Measurements from ENCODE around the gene C2orf72. TPM values are rescaled to one million over a fixed set of nuclear protein-coding genes. Genes with fewer than 3 reads are reported as not detected.

Gene C2orf72
- total RNA-seq, 2 donors from 2014 or later, result 0.14 TPM; not detected in 1

GRCh38 chr2:231037731-231038482 is 584 bp downstream of the C2orf72 start:
- H3K4me3 ChIP-seq, result peak overlapping the region; percentile 48
- H3K27ac ChIP-seq, result no peak overlapping the region
- ATAC-seq (ENCODE audit: insufficient number of reproducible peaks, low FRiP score, low read depth) (no peak), DNase-seq (ENCODE audit: low spot score) (no peak)
- H3K36me3 ChIP-seq, result no peaks in the 10 kb centered on the region
- no peaks in the 10 kb centered on the region for H3K4me1 ChIP-seq (ENCODE audit: control insufficient read depth in 1 of 2, low read depth in 2 of 2)
- H3K9me3 ChIP-seq, result no peaks in the 10 kb centered on the region
- TF ChIP-seq CTCF (IDR thresholded peaks at IDR 0.05), result no peak
- H3K27me3 ChIP-seq (replicated peaks; ENCODE audit: insufficient read depth), result peaks cover 10% of the 10 kb centered on the region

- no peak for ATAC-seq (ENCODE audit: insufficient number of reproducible peaks, low FRiP score, low read depth)
- Histone ChIP-seq H3K4me3 (no peak overlapping the region), H3K4me1 (ENCODE audit: control insufficient read depth in 1 of 2, low read depth in 2 of 2) (no peaks in the 10 kb centered on the region), H3K36me3 (no peaks in the 10 kb centered on the region), H3K27ac (no peak overlapping the region), H3K27me3 (replicated peaks; ENCODE audit: insufficient read depth) (peaks cover 10% of the 10 kb centered on the region), H3K9me3 (no peaks in the 10 kb centered on the region)
- no peak for DNase-seq (ENCODE audit: low spot score)
- no peak for TF ChIP-seq CTCF (IDR thresholded peaks at IDR 0.05)
These were observed 1.4 kb downstream of the C2orf72 start for GRCh38 chr2:231038483-231039293.

GRCh38 chr2:231039294-231039664 is 2.0 kb downstream of the C2orf72 start:
- no peak for ATAC-seq (ENCODE audit: insufficient number of reproducible peaks, low FRiP score, low read depth)
- H3K36me3 ChIP-seq, result no peaks in the 10 kb centered on the region
- H3K27me3 ChIP-seq (replicated peaks; ENCODE audit: insufficient read depth), result peaks cover 10% of the 10 kb centered on the region
- no peak overlapping the region for H3K4me3 ChIP-seq
- DNase-seq (ENCODE audit: low spot score), result no peak
- no peaks in the 10 kb centered on the region for H3K9me3 ChIP-seq
- H3K27ac ChIP-seq, result no peak overlapping the region
- TF ChIP-seq CTCF (IDR thresholded peaks at IDR 0.05), result no peak
- no peaks in the 10 kb centered on the region for H3K4me1 ChIP-seq (ENCODE audit: control insufficient read depth in 1 of 2, low read depth in 2 of 2)

- ATAC-seq (ENCODE audit: insufficient number of reproducible peaks, low FRiP score, low read depth) (no peak), DNase-seq (ENCODE audit: low spot score) (no peak)
- H3K9me3 ChIP-seq, result no peaks in the 10 kb centered on the region
- TF ChIP-seq CTCF (IDR thresholded peaks at IDR 0.05), result no peak
- no peak overlapping the region for H3K27ac ChIP-seq
- no peaks in the 10 kb centered on the region for H3K4me1 ChIP-seq (ENCODE audit: control insufficient read depth in 1 of 2, low read depth in 2 of 2)
- peaks cover 10% of the 10 kb centered on the region for H3K27me3 ChIP-seq (replicated peaks; ENCODE audit: insufficient read depth)
- H3K4me3 ChIP-seq, result no peak overlapping the region
- H3K36me3 ChIP-seq, result no peaks in the 10 kb centered on the region
These were observed 2.6 kb downstream of the C2orf72 start for GRCh38 chr2:231039821-231040364.

GRCh38 chr2:231041061-231041689 is 3.9 kb downstream of the C2orf72 start:
- H3K4me3 ChIP-seq, result no peak overlapping the region
- no peaks in the 10 kb centered on the region for H3K4me1 ChIP-seq (ENCODE audit: control insufficient read depth in 1 of 2, low read depth in 2 of 2)

More at GRCh38 chr2:231041061-231041689, 3.9 kb downstream of the C2orf72 start:
- Histone ChIP-seq H3K36me3 (no peaks in the 10 kb centered on the region), H3K9me3 (no peaks in the 10 kb centered on the region), H3K27ac (no peak overlapping the region), H3K27me3 (replicated peaks; ENCODE audit: insufficient read depth) (peaks cover 5% of the 10 kb centered on the region)
- no peak for TF ChIP-seq CTCF (IDR thresholded peaks at IDR 0.05)
- DNase-seq (ENCODE audit: low spot score) (no peak), ATAC-seq (ENCODE audit: insufficient number of reproducible peaks, low FRiP score, low read depth) (no peak)

Measured in thoracic aorta (tissue), 2 donors.